Kidney tubule cell (primary cell): Measurements from ENCODE around the gene COASY.
A peak's percentile ranks its signal among the peaks of the same experiment; 100 is the strongest.

ENCODE experiments used
- DNase-seq: peaks from one replicate; pipeline ENCODE4 v3.0.0-alpha.2; 2018; ENCODE audit warnings: low spot score

COASY gene

DNA sequence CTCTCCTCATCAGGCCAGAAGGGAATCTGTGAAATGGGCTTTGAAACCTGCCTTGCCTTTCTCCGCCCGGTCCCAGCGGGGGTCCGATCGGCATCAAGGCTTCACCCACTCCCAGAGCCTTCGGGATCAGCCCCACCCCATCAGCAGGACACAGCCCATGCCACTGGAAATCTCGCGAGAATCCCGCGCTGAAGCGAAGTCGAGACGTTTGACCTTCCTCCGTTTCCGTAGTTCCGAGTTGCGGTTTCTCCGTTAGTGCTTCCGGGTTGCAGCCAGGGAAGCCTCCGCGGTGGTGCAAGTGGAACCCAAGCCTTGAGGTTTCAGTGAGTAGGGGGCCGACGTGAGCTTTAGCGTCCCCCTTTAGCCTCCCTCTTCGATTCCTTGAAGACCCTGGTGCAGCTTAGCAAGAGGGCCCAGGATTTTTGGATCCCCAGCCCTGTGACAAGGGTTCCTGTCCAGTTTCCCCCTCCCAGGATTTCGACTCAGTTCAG, at the start of gene COASY:
TSS of gene COASY (plus strand) at position 252 of the 491 bp plus-strand sequence. CDS start 475 bp downstream, outside the sequence.
- DNase-seq, result peak; percentile 96

DNA sequence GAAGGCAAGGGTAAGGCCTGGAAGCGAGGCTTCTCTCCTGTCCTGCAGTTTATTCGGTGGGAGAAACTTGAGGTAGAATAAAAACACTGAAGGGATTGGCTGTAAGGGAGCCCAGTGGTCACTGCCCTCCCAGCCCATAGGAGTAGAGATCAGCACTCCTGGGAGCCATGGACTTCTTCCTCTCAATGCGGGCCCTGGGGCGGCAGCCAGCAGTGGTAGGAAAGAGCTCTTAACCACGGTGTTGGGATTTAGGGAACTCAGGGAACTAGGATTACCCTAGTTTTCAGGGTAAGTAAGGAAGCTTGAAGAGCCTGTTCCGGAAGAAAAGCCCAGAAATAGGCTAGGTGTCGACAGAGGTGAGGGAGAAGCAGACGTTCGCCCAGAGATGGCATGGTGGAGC, 49.7 kb upstream of the COASY start:
- no peak for DNase-seq

DNA sequence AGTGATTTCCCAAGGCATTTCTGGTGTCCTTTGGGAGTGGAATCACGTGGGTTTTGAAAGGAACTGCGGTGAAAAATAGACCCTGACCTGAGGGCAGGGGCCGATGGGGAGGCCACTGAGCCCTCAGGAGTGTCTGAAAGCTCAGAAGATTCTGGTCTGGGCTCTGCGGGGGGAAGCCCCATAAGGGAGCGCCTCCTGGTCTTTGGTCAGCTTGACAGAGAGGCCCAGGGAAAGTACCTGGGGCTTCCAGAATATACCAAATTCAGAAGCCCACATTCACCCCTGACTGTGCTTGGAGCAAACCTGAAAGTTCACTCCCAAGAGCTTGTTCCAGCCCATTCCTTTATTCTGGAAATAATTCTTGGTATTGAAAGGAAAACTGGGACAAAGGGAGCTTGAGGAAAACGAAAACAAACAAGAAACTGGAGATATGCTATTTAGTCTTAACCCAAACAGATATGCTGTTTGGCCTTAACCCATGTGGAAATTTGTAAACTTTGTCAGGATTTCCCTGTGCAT, 49.2 kb upstream of the COASY start:
- DNase-seq, result no peak

DNA sequence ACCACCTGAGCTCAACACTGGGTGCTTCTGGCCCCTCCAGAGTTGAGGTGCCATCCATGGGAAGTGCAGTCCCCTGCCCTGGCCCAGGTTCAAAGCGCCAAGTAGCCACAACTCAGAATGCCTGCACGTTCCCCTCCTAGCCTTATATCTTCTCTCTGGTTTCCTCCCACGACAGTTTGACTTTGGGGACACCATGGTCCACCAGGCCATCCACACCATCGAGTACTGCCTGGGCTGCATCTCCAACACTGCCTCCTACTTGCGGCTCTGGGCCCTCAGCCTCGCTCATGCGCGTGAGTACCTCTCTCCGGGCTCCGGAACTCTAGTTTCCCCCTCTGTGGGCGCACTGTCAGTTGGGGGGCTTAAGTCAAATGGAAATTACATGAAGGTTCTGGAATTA, 48.3 kb upstream of the COASY start:
- DNase-seq, result no peak

DNA sequence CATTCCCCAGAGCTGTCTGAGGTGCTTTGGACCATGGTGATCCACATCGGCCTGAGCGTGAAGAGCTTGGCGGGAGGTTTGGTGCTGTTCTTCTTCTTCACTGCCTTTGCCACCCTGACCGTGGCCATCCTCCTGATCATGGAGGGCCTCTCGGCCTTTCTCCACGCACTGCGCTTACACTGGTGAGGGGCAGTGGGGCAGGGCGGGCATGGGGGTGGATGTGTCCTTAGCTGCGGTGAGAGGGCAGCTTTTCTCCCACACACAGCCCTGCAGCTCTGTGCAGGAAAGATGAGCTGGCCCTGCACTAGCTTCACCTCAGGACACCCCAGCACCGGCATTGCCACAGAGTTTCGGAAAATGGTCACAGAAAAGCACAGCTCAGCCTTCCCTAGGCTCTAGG, 47.7 kb upstream of the COASY start:
- DNase-seq, result no peak

DNA sequence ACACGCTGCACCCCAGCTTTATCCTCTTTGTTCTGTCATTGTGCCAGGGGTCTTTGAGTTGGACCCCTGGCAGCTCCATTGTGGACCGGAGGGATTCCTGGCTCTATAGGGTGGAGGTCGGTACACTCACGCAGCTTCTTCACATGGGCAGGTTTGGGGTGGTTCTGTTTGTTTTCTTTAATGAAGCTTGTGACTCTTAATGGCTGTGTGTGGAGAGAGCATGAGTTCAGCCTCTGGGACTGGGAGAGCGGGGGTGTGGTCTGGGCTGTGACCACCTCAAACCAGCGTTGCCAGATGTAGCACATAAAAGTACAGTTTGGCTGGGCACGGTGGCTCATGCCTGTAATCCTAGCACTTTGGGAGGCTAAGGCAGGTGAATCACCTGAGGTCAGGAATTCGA, 47.1 kb upstream of the COASY start:
- DNase-seq, result peak; percentile 23

DNA sequence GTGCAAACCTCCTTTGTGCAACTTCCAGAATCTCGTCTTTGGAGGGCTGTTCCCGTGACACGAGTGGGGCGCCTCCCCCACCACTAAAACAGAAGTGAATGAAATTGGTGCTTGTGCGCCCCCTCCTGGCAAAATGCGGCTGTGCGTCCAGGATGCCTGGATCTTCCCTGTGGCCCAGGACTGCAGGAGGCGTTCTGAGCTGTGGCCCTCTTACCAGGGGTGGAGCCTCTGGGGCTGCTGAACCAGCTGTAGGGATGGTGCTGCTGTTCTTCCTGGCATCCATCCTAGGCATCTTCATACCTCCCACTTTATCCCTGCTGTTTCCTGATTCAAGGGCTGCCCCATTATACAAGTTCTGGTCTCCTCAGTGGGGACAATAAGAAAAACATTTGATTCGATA, 44.4 kb upstream of the COASY start:
- DNase-seq, result peak; percentile 83

DNA sequence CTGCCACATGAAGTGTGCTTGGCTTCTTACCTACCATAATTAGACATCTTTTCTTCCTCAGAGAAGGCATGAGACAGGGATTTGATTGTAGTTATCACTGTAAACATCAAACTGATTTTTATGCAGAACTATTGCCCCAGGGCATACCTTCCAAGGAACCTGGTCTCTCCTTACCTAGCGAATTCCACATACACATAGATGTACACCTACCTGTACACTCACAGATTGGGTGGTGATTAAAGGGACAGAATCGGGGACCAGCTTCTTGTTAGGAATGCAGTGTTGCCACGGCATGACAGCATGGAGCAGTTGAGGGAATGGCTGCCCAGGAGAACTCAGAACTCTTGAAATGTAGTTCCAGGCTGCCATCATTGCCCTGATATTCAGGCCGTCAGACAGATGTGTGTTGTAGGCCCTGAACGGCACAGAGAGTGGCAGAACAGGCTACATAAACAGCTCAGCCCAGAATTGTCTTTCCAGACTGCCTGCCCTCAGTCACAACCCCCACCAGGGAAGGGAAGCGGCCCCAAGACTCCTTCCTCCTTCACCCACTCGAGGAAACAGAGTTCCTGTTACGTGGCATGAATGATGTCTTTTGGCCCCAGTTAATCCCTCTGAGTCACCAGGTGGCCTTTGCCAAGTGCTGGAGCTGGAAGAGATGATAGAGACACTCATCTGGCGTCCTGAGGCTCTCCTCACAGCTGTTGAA, 43.7 kb upstream of the COASY start:
- peak; percentile 94 for DNase-seq

DNA sequence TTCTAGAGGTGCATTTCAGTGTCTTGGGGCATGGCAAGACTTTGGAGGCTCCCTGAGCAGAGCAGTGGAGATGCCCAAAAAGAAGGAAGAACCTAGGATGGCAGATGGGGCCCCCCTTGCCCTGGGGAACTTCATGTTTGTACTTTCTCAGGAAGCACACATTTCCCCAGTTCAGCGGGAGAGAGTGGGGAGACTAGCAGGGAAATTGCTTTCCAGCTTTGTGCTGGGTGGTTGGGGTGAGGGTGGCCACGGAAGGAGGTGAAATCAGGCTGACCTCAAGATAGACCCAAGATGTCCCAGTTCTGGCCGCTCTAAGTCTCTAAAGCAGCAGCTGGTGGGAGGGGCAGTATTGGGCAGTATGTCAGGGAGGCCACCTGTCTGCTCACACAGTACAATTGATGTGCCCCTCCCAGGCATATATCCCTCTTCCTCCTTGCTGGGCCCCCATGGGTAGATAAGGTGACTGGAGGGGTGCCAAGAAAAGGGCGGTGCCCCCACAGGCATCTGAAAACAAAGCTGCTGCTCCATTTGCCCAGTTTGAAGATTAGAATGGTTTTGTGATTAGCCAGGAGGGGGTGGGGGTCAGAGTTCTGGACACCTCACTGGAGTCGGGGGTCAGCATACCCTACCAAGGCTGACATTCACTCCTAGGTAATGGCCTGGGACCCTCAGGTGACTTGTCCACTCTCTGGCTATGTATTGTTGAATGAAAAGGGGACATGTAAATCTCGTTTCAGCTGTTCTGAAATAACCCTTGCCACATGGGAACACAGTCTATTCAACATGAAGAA, 43.0 kb upstream of the COASY start:
- peak; percentile 38 for DNase-seq

DNA sequence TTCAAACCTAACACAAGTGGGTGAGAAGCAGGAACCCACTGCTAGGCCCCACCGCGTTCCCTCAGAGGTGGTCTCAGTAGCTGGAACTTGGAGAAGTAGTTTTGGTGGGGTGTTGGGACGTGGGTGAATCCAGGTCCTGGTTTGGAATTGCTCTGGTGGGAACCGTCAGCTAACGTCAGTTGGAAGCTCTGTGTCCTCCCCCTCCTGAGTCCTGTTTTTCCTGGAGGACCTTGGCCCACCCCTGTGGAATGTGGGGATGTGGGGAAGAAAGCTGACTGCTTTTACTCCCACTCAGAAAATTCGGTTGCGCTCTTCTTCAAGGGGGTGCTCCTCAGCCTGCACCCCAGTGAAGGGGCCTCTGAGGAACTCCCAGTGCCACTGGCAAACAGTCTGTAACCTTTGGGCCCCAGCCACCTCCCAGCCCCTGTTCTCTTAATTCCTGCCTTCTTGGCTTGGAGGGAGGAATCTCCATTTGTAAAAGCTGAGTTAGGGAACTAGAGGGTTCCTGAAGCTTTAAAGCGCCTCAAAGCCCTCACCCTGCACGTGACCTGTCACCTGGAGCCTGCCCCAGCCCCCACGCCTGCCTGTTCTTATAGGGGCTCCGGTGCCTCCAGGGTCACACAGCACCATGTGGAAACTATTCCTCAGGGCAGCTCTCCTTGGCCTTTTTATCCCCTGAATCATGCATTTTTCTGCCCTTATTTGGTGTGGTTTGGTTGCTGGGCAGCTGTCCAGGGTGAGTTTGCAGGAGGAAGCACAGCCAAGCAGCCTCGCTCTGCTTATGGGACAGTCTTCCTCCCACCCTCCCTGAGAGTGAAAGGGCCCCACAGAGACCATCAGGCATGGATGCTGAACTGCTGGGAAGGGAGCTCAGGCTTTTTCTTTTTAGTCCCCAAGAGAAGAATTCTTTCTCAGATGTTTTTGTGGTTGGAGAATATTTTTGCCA, 42.1 kb upstream of the COASY start:
- peak; percentile 98 for DNase-seq

DNA sequence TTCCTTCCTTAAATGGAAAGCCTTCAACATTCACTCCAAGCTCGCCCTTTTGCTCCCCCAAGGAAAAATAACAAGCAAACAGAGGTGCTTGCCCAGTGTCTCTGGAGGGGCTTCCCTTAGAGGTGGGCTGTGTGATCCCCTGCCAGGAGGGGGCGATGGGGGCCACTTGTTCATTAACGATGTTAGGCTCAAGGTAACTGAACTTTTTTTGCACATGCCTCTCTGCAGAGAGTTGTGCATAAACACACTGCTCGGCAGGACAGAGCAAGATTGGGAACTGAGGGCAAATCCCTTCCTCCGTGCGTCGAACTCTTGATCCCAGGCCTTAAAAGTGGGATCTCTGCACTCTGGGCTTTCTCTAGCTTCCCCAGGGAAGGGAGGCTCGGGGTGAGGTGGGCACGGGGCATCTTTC, 41.4 kb upstream of the COASY start:
- no peak for DNase-seq

DNA sequence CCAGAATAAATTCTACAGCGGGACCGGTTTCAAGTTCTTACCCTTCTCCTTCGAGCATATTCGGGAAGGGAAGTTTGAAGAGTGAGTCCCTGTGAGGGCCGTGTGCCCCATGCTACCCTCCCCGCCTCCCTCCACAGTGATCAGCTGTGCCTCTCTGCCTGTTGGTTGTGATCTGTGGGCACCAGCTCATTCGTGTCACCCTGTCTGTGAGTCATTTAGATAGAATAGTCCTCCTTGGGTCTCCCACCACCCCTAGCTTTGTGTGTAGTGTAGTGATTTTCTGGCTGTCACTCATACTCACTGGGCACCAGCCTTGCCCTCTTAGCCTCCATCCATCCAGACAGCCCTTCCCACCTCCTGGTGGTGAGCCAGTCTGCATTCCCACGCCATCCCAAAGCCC, 40.9 kb upstream of the COASY start:
- DNase-seq, result peak; percentile 39

DNA sequence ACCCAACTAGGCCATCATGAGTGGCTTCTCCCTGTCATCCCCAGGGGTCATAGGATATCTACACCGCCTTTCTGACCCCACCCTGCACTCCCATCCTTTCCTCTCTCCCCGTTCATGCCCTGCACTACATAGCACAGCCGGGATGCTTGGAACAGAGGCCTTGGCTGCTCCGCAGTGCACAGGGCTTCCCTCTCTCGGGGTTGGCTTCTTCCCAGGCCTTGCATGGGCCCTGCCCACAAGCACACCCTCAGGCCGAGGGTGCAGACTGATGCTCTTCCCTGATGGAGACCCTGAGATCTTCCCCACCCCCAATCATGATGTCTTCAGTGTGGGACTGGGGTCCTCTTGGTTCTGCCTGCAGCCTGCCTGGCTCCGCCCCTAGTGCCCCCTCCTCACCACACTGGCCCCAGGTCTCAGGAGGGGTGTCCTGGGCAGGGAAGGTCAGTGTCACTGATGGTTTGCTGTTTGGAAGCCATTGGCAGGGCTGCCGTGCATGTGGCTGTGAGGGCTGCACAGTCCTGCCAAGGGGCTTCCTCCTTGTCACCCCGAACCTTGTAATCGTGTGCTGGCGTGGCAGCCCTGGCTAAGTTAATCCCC, 40.2 kb upstream of the COASY start:
- no peak for DNase-seq

DNA sequence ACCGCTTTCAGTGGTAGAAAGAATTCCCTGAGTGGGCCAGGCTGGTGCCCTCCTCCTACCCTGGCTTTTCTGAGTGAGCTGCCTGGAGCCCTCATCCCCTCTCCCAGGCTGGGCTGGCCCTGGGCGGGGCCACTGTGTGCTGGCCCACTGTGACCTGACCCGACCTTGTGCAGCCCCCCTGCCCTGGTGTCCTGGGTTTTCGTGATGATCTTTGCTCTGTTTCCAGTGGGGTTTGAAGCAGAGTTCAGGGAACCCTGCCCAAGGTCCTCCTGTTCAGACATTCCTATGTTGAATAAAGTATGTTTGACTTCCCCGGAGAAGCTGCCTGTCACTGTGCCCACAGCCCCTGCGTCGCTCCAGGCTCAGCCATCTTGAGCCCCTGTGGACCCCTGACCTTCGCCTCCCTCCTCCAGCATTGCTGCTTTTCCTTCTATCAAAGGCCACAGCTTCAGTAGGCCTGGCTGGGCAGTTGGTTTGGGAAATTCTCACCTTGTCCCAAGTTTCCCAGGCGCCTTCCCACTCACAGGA, 39.6 kb upstream of the COASY start:
- DNase-seq, result no peak

DNA sequence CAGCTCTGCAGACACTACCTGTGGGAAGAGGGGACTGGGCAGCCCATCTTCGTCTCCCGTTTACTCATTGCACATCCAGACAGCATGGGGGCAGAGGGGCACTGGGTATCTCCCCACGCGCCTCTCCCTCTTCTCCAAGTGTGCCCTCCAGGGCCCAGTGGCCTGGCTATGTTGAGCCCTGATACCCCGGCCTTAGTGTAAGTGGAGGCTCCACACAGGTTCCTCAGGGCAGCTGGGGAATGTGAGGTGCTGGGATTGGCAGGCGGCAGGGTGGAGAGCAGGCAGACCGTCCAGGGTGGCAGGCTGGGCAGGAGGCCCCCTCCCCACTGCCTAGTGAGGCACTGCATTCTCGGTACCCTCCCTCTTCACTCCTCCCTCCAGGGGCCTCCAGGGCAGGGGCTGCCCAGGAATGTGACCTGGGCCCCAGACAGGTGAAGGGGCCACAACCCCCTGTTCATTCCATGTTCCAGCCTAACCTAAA, 39.1 kb upstream of the COASY start:
- DNase-seq, result no peak

DNA sequence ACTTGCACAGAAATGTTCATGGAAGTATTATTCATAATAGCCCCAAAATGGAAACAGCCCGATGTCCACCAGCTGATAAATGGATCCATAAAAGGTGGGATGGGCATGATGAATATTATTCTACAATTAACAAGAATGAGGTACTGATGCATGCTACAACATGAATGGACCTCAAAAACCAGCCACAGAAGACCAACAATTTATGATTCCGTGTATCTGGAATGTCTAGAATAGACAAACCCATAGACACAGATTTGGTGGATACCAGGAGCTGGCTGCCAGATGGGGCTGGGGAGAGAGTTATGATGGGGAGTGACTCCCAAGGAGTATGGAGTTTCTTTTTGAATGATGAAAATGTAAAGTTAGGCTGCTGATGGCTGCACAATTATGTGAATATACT, 36.7 kb upstream of the COASY start:
- DNase-seq, result peak; percentile 39

DNA sequence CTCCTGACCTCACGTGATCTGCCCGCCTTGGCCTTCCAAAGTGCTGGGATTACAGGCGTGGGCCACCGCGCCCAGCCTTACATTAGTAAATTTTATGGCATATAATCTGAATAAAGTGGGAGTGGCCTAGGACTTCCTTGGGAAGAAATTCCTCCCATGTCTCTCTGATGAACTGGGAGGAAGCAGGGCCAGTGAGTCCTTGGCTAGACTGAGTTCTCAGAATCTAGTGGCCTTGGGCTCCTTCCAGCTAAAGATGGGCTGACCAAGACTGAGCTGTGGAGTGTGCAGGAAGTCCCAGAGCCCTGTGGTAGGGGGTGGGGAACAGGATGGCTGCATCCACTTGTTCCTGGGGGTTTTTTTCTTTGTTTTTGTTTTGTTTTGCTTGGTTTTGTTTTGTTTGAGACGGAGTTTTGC, 35.9 kb upstream of the COASY start:
- peak; percentile 37 for DNase-seq

DNA sequence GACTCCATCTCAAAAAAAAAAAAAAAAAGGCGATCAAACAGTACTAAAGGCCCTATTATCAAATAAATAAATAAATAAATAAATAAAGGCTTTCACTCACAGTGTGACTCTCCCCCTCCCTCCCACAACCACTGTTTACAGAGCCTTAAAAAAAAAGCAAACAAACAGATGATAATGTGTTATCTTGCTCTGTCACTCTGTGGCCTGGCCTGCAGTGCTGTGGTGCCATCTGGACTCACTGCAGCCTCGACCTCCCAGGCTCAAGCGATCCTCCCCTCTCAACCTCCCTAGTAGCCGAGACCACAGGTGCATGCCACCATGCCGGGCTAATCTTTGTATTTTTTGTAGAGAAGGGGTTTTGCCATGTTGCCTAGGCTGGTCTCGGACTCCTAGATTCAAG, 34.0 kb upstream of the COASY start:
- DNase-seq, result no peak

DNA sequence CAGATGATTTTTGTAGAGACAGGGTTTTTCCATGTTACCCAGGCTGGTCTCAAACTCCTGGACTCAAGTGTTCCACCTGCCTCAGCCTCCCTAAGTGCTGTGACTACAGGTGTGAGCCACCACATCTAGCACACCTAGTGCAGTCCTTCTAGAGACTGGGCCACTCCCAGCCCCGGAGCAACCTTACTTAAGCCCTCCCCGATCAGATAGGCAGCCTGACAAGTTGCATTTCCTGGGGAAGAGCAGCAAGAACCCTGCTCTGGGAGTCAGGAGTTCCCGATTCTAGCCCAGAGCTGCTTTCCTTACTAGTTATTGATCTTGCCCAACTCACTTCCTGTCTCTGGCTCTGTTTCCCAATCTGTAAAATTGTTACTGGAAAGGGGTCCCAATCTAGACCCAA, 32.9 kb upstream of the COASY start:
- no peak for DNase-seq

DNA sequence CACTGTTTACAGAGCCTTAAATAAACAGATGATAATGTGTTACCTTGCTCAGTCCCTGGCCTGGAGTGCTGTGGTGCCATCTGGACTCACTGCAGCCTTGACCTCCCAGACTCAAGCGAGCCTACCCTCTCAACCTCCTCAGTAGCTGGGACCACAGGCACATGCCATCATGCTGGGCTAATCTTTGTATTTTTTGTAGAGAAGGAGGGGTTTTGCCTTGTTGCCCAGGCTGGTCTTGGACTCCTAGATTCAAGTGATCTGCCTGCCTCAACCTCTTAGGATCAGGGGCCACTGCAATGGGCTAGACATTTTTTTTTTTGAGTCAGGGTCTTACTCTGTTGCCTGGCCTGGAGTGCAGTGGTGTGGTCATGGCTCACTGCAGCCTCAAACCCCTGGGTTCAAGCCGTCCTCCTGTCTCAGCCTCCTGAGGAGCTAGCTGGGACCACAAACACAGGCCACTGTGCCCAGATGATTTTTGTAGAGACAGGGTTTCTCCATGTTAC, 30.9 kb upstream of the COASY start:
- DNase-seq, result no peak
